GM12873 (cell line): ENCODE measurements around the gene TSPAN16.

Experiments
- TF ChIP-seq, protein P1 (sequence below): IDR thresholded peaks from 2 replicates; pipeline ENCODE4 v1.5.1; 2012; ENCODE audit warnings: low read depth, mild to moderate bottlenecking, moderate library complexity, low read length, control low read depth; ENCODE audit not compliant: insufficient read depth; ENCODE audit errors: missing control alignments

The TSPAN16 gene

DNA sequence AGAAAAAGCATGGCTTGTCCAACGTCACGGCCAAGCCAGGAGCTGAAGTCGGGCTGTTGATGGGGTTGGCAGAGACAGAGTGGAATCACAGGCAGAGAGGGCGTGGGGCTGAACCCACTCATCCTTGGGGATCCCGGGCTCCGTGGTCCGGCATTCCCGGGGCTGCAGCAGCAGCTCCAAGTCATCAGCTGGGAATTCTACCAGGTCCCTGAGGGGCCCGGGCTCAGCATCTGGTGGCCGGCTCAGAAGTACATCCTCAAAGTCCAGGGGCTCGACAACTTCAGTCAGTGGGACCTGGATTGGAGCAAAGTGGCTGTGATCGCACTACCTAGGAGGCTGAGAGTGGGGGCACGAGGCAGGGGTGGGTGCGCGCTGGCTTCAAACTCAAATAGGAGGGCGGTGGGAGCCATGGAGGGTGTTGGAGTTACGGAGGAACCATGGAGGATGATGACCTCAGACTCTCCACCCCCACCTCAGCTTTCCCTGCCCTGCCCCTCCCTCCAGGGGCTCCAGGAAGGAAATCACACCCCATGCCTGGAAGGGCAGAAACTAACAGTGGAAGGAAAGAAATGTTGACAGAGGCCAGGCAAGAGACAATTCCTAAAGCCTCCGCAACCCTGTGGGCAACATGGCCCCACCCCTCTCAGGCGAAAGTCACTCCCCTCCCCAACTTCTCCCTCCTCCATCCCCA is 43.1 kb upstream of the TSPAN16 start:
- TF ChIP-seq, protein P1, sequence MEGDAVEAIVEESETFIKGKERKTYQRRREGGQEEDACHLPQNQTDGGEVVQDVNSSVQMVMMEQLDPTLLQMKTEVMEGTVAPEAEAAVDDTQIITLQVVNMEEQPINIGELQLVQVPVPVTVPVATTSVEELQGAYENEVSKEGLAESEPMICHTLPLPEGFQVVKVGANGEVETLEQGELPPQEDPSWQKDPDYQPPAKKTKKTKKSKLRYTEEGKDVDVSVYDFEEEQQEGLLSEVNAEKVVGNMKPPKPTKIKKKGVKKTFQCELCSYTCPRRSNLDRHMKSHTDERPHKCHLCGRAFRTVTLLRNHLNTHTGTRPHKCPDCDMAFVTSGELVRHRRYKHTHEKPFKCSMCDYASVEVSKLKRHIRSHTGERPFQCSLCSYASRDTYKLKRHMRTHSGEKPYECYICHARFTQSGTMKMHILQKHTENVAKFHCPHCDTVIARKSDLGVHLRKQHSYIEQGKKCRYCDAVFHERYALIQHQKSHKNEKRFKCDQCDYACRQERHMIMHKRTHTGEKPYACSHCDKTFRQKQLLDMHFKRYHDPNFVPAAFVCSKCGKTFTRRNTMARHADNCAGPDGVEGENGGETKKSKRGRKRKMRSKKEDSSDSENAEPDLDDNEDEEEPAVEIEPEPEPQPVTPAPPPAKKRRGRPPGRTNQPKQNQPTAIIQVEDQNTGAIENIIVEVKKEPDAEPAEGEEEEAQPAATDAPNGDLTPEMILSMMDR, result no peak

DNA sequence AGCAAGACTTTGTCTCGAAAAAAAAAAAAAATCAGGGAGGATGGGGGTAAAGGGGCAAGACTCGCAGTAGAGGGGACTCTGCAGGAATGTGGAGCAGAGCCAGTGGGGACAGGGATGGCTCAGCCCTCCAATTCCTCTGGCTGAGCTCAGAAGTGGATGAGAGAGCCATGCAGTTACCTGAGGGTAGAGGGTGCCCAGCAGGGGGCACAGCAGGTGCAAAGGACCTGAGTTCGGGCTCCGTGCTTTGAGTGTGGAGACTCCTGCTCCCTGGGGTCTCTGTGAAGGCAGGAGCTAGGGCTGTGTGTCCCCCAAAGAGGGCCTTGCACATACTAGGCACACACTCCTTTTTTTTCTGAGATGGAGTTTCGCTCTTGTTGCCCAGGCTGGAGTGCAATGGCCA is 41.3 kb upstream of the TSPAN16 start:
- TF ChIP-seq, protein P1, result peak; percentile 42

DNA sequence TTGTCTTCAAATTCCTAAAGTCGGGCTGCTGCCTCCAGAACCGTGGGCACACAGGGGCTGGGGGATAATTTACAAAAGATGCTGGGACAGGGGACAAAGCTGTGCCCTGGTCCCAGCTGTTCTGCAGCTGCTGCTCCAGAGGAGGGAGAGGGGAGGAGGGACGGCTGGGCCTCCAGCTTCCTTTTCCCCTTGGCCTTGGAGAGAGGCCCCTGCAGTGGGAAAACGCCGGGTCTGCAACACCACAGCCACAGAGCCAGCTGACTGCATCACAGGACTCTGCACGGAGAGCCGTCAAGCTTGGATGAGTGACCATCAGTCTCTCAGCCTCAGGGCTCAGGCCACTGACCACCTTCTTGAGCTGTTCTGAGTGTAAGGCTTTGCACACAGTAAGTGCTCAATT is 39.8 kb upstream of the TSPAN16 start:
- TF ChIP-seq, protein P1, result no peak

DNA sequence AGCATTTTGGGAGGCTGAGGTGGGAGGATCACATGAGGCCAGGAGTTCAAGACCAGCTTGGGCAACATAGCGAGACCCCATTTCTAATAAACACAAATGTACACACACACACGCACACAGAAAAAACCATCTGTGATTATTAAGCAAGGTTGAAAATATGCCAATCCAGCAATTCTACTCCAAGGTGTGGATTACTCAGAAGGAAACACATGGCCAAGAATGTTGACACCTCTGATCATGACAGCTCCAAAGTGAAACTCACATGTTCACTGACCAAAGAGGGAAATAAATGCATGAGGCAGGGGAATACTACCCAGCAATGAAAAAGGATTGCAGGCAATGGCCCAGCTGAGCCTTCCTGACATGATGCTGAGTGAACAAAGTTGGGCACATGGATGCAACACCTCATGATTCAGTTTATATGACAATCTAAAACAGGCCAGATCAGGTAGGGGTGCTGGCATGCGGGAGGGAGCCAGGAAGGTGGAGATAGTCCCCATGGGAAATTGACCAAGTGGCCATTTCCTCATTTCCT is 38.0 kb upstream of the TSPAN16 start:
- TF ChIP-seq, protein P1, result no peak

DNA sequence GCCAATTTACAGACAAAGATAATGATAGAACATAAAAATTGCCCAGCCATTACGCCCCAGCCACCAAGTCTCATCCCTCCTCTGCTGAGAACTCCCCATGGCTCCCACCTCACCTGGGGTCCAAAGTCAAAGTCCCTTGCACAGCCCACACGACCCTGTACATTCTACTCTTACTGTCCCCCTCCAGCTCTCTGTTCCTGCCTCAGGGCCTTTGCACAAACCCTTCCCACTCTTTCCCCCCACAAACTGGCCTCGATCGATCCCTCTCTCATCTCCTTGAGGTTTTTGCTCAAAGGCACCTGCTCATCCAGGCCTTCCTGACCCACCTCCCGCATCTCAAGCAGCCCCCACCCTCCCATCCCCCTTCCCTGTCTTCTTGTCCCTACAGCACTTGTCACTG is 35.0 kb upstream of the TSPAN16 start:
- TF ChIP-seq, protein P1, result no peak

DNA sequence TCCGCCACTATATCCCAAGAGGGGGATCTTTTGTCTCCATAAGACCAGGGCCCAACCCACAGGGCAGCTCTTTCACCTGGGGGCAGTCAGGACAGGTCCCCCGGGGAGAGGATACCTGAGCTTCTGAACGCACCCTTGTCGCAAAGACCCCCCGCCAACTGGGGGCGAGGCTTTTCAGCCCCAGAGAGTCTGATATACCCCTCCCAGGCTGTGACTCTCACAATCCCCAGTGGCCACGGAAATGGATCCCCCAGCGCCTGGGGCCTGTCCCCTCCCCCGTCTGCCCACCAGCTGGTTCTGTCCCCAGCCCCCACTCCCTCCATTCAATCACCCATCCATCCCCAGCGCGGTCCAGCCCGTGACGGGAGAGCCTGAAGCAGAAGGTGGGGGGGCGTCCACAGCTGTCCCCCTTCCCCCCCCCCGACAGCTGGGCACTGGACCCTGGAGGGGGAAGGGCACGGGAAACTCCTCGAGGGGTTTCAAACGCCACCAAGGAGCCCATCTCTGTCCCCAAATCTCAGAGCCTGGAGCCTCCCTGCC is 34.5 kb upstream of the TSPAN16 start:
- TF ChIP-seq, protein P1, result no peak

DNA sequence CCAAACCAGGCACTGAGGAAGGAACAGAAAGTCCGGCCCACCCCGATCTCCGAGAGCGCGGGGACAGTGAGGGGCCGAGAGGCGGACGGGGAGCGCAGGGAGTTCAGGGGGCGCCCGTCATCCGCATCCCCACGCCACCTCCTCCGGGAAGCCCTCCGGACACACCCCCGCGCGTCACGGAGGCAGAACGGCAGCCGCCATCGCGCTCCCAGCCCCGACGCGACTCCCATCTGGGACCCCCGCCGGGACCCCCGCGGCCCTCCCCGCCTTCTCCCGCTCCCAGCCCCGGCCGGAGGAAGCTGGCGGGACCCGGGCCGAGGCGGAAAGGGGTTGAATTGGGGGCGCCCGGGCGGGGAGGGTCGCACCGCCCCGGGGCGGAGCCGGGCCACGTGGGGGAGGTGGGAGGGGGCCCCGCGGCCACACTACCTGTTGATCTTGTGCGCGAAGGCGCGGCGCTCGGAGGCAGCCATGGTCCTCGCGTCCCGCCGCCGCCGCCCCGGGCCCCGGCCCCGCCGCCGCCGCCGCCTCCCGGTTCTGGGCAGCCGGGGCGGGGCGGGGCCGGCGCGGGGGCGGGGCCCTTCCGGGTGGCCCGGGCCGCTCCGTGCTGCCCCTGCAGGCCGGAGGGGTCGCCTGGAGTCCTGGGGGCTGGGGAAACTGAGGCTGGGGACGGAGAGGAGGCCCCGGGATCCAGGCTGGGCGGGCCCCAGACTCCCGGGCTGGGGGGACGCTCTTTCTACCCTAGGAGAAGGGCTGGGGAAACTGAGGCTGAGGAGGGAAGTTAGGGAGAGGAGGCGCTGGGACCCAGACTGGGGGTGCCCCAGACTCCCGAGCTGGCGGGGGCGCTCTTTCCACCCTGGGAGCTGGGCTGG is 33.8 kb upstream of the TSPAN16 start, which contains the start of gene DOCK6:
DOCK6 (minus strand) TSS at position 554 of the 869 bp plus-strand sequence; CDS start at position 470, 84 bp downstream.
- TF ChIP-seq, protein P1, result peak; percentile 36
